GM23338 (cell line): Measurements from ENCODE around the gene GFRA1. TPM values are rescaled to one million over a fixed set of nuclear protein-coding genes. Genes with fewer than 3 reads are reported as not detected.

ENCODE experiments used
- ATAC-seq: fragments of 200-7000 bp; cut with Tn5 transposase; 3 replicates; pipeline ENCODE4 v1.9.1; 2020
- DNase-seq: peaks from one replicate; pipeline ENCODE4 v3.0.0-alpha.2; 2015; ENCODE audit warnings: low spot score
- H2AFZ ChIP-seq: fragments of 200-600 bp; sonication (generic); 2 replicates; pipeline ENCODE4 v1.8.0; 2016; ENCODE audit warnings: antibody characterized with exemption, mild to moderate bottlenecking, moderate library complexity
- H3F3A ChIP-seq: fragments of 200-600 bp; sonication (generic); replicated peaks from 2 replicates; pipeline ENCODE4 v1.8.0; 2017; ENCODE audit warnings: antibody characterized with exemption, mixed run types, low read depth
- H3K27ac ChIP-seq: fragments of 200-600 bp; sonication (generic); 2 replicates; pipeline ENCODE4 v1.6.1; 2016; ENCODE audit warnings: low read depth
- H3K27me3 ChIP-seq: fragments of 200-600 bp; sonication (generic); 2 replicates; pipeline ENCODE4 v1.8.0; 2016; ENCODE audit warnings: mild to moderate bottlenecking, mixed run types, moderate library complexity; ENCODE audit not compliant: insufficient read depth
- H3K36me3 ChIP-seq: fragments of 200-600 bp; sonication (generic); 2 replicates; pipeline ENCODE4 v1.8.0; 2016; ENCODE audit warnings: mild to moderate bottlenecking; ENCODE audit not compliant: insufficient read depth
- H3K4me1 ChIP-seq: fragments of 200-600 bp; sonication (generic); 2 replicates; pipeline ENCODE4 v1.8.0; 2016; ENCODE audit warnings: mild to moderate bottlenecking, moderate library complexity; ENCODE audit not compliant: insufficient read depth
- H3K4me2 ChIP-seq: fragments of 200-600 bp; sonication (generic); 2 replicates; pipeline ENCODE4 v1.7.1; 2017; ENCODE audit warnings: mixed run types
- H3K4me3 ChIP-seq: fragments of 200-600 bp; sonication (generic); 2 replicates; pipeline ENCODE4 v1.6.1; 2016; ENCODE audit warnings: mixed run types
- H3K79me2 ChIP-seq: fragments of 200-600 bp; sonication (generic); replicated peaks from 2 replicates; pipeline ENCODE4 v1.8.0; 2017; ENCODE audit warnings: mild to moderate bottlenecking; ENCODE audit not compliant: insufficient read depth
- H3K9me2 ChIP-seq: fragments of 200-600 bp; sonication (generic); 2 replicates; pipeline ENCODE4 v1.8.0; 2017; ENCODE audit not compliant: insufficient read depth
- H4K20me1 ChIP-seq: fragments of 200-600 bp; sonication (generic); replicated peaks from 2 replicates; pipeline ENCODE4 v1.8.0; 2017; ENCODE audit warnings: mild to moderate bottlenecking; ENCODE audit not compliant: insufficient read depth
- H3K27ac Mint-ChIP-seq: 2 replicates; pipeline ENCODE4 v1.8.0; 2020; ENCODE audit warnings: inconsistent platforms, mild to moderate bottlenecking, moderate library complexity, mixed read lengths
- H3K27me3 Mint-ChIP-seq: 3 replicates; pipeline ENCODE4 v1.8.0; 2022; ENCODE audit warnings: low read depth, mild to moderate bottlenecking, moderate library complexity, mixed read lengths, inconsistent platforms; ENCODE audit not compliant: insufficient read depth, poor library complexity
- H3K36me3 Mint-ChIP-seq: 3 replicates; pipeline ENCODE4 v1.8.0; 2021; ENCODE audit warnings: low read depth, mild to moderate bottlenecking, inconsistent platforms, moderate library complexity, mixed read lengths
- H3K4me1 Mint-ChIP-seq: 3 replicates; pipeline ENCODE4 v1.8.0; 2020; ENCODE audit warnings: mild to moderate bottlenecking, inconsistent platforms, mixed read lengths
- H3K4me3 Mint-ChIP-seq: 3 replicates; pipeline ENCODE4 v1.8.0; 2021; ENCODE audit warnings: moderate library complexity, mild to moderate bottlenecking, inconsistent platforms, mixed read lengths
- H3K9me3 Mint-ChIP-seq: 3 replicates; pipeline ENCODE4 v1.8.0; 2020; ENCODE audit warnings: moderate library complexity, mild to moderate bottlenecking, inconsistent platforms, mixed read lengths
- EZH2 ChIP-seq: fragments of 200-600 bp; sonication (generic); IDR thresholded peaks from one replicate; pipeline ENCODE4 v1.8.0; 2017; ENCODE audit warnings: antibody characterized with exemption, mild to moderate bottlenecking, low read depth; ENCODE audit not compliant: unreplicated experiment
- JUNB ChIP-seq: IDR thresholded peaks from one replicate; pipeline ENCODE4 v1.6.1; 2016; ENCODE audit warnings: antibody characterized with exemption; ENCODE audit not compliant: unreplicated experiment
- ZNF114 ChIP-seq: fragments of 250-450 bp; sonication (Bioruptor Pico); IDR thresholded peaks from 2 replicates; pipeline ENCODE4 v1.5.0; 2020; ENCODE audit warnings: mild to moderate bottlenecking, moderate library complexity
- ZNF331 ChIP-seq: fragments of 250-450 bp; sonication (Bioruptor Pico); IDR thresholded peaks from 2 replicates; pipeline ENCODE4 v1.5.0; 2020; ENCODE audit warnings: low read depth, mild to moderate bottlenecking, moderate library complexity
- polyA plus RNA-seq: library from polyadenylated mRNA; unstranded; fragments of >200 nt; fragmentation: Nextera tagmentation; extraction: Ambion mirVana; gene quantifications from 2 replicates; pipeline ENCODE4 v1.2.1, GENCODE V29; 2016
- total RNA-seq: library from RNA; depleted of rRNA; stranded (reverse); fragments of >200 nt; shearing (Covaris generic); gene quantifications from 2 replicates; pipeline ENCODE4 v1.2.3, GENCODE V29; 2014
- TF ChIP-seq, protein P1 (sequence below): IDR thresholded peaks from one replicate; pipeline ENCODE4 v1.6.1; 2018; ENCODE audit warnings: antibody characterized with exemption; ENCODE audit not compliant: unreplicated experiment
- TF ChIP-seq, protein P2 (sequence below): IDR thresholded peaks from 2 replicates; pipeline ENCODE4 v1.6.1; 2016; ENCODE audit warnings: antibody characterized with exemption

Gene GFRA1
- total and polyA plus RNA-seq, 2 experiments from 2014 or later: 1.4 to 2.8 TPM

DNA sequence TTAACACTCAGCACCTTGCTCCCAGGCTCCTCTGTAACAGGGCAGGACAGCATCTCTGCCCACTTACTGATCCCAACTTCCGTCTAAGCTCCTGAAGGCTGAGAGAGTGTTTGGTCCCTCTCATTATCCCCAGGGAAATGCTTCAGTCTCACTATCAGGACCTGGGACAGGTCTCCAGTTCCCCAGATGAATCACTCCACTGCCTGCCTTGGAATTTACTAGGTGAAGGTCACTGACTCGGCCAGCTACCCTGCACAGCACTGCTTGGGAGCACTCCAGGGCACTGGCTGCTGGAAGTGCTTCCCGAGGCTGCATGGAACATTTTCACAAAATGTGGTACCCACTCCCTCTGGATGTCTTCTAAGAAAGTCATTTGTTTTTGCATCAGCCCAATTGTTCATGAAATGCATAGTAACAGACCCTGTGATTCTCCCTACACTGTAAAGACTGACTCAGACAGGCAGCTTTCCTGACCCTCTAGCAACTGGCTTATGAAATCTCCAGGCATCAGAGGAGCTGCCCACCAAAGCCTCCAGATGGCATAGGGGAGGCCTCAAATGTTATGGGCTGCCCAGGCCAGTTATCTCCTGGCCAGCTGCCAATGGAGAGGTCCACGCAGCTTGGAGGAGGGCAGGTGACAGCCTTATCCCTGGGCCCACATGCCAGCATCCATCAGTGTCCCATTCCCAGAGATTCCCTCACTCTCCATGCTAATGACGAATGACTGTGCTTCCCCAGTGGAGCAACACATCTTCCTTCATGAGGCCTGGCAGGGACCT, 89.1 kb downstream of the GFRA1 start:
- Histone ChIP-seq H3K4me3 (no peak overlapping the region), H3K79me2 (no peaks in the 10 kb centered on the region), H3F3A (no peaks in the 10 kb centered on the region), H3K9me2 (no peaks in the 10 kb centered on the region), H3K27ac (no peak overlapping the region), H3K36me3 (no peaks in the 10 kb centered on the region), H3K4me1 (no peaks in the 10 kb centered on the region), H3K27me3 (no peaks in the 10 kb centered on the region), H4K20me1 (no peaks in the 10 kb centered on the region), H2AFZ (no peak overlapping the region), H3K4me2 (no peak overlapping the region)
- DNase-seq (peak; percentile 21), ATAC-seq (peak; percentile 93)
- H3K27ac Mint-ChIP-seq: no peak overlapping the region
- no peaks in the 10 kb centered on the region; the same call in 2 of the 3 replicates for H3K4me1 Mint-ChIP-seq
- no peak for TF ChIP-seq JUNB
- TF ChIP-seq, protein P1, sequence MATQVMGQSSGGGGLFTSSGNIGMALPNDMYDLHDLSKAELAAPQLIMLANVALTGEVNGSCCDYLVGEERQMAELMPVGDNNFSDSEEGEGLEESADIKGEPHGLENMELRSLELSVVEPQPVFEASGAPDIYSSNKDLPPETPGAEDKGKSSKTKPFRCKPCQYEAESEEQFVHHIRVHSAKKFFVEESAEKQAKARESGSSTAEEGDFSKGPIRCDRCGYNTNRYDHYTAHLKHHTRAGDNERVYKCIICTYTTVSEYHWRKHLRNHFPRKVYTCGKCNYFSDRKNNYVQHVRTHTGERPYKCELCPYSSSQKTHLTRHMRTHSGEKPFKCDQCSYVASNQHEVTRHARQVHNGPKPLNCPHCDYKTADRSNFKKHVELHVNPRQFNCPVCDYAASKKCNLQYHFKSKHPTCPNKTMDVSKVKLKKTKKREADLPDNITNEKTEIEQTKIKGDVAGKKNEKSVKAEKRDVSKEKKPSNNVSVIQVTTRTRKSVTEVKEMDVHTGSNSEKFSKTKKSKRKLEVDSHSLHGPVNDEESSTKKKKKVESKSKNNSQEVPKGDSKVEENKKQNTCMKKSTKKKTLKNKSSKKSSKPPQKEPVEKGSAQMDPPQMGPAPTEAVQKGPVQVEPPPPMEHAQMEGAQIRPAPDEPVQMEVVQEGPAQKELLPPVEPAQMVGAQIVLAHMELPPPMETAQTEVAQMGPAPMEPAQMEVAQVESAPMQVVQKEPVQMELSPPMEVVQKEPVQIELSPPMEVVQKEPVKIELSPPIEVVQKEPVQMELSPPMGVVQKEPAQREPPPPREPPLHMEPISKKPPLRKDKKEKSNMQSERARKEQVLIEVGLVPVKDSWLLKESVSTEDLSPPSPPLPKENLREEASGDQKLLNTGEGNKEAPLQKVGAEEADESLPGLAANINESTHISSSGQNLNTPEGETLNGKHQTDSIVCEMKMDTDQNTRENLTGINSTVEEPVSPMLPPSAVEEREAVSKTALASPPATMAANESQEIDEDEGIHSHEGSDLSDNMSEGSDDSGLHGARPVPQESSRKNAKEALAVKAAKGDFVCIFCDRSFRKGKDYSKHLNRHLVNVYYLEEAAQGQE: peak; percentile 66
- TF ChIP-seq, protein P2, sequence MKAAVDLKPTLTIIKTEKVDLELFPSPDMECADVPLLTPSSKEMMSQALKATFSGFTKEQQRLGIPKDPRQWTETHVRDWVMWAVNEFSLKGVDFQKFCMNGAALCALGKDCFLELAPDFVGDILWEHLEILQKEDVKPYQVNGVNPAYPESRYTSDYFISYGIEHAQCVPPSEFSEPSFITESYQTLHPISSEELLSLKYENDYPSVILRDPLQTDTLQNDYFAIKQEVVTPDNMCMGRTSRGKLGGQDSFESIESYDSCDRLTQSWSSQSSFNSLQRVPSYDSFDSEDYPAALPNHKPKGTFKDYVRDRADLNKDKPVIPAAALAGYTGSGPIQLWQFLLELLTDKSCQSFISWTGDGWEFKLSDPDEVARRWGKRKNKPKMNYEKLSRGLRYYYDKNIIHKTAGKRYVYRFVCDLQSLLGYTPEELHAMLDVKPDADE: no peak
- no peak for TF ChIP-seq EZH2
- H3K27me3 Mint-ChIP-seq: peaks cover 6% of the 10 kb centered on the region
- no peak overlapping the region for H3K4me3 Mint-ChIP-seq
- no peaks in the 10 kb centered on the region; the same call in 2 of the 3 replicates for H3K9me3 Mint-ChIP-seq
- H3K36me3 Mint-ChIP-seq: no peaks in the 10 kb centered on the region

DNA sequence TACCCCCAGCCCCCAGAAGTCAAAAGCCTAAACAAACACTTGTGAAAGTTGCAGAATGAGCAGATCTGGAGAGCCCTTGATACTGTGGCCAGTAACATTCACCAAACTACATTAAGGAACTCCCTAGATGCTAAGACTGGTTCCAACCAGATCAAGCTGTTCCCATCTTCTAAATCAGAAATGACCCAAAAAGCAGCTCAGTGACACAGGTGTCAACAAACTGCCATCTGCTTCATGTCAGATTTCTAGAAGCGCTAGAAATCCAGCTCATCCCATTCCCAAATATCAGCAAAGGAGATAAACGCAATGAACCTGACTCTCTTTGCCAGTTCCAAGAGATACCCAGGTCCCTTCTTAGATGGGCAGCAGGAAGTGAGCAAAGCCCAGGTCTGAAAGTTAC, 90.6 kb downstream of the GFRA1 start:
- Histone ChIP-seq H3K4me3 (no peak overlapping the region), H2AFZ (no peak overlapping the region), H3K4me2 (no peak overlapping the region), H3K9me2 (no peaks in the 10 kb centered on the region), H3F3A (no peaks in the 10 kb centered on the region), H3K27ac (no peak overlapping the region), H3K4me1 (no peaks in the 10 kb centered on the region), H3K79me2 (no peaks in the 10 kb centered on the region), H4K20me1 (no peaks in the 10 kb centered on the region), H3K27me3 (no peaks in the 10 kb centered on the region), H3K36me3 (no peaks in the 10 kb centered on the region)
- no peak overlapping the region for H3K4me3 Mint-ChIP-seq
- no peaks in the 10 kb centered on the region for H3K4me1 Mint-ChIP-seq
- no peaks in the 10 kb centered on the region for H3K9me3 Mint-ChIP-seq
- H3K27ac Mint-ChIP-seq: no peak overlapping the region
- TF ChIP-seq ZNF114 (CRISPR knock-in tag) (no peak), ZNF331 (no peak)
- TF ChIP-seq, protein P2: no peak
- no peak for ATAC-seq
- no peak for DNase-seq
- no peaks in the 10 kb centered on the region for H3K36me3 Mint-ChIP-seq
- H3K27me3 Mint-ChIP-seq: peaks cover 7% of the 10 kb centered on the region
